Stromal cell of bone marrow (primary cell): ENCODE results near the gene PLEKHG3.

Experiments used
- DNase-seq: peaks from one replicate; pipeline ENCODE4 v3.0.0-alpha.2; 2012; ENCODE audit warnings: low read depth

The PLEKHG3 gene

DNA sequence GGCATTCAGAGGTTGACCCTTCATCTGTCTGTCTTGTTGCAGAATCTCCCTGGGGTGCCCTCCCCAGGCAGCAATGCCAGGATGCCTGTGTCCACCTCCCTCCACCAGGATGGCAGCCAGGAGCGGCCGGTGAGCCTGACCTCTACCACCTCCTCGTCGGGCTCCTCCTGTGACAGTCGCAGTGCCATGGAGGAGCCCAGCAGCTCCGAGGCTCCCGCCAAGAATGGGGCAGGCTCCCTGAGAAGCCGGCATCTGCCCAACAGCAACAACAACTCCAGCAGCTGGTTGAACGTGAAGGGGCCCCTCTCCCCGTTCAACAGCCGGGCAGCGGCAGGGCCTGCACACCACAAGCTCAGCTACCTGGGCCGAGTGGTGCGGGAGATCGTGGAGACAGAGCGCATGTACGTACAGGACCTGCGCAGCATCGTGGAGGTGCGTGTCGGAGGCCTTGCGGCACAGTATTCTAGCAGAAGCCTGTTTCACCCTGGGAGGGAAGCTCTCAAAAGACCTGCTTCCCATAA, 23.4 kb downstream of the PLEKHG3 start:
- no peak for DNase-seq

GRCh38 chr14:64728106-64728505, 23.9 kb downstream of the PLEKHG3 start:
- DNase-seq: no peak

- DNase-seq: no peak
Measured at GRCh38 chr14:64728856-64729255, 24.6 kb downstream of the PLEKHG3 start.

- no peak for DNase-seq
Measured at GRCh38 chr14:64729386-64730060, 25.3 kb downstream of the PLEKHG3 start.

- no peak for DNase-seq
Measured at GRCh38 chr14:64730061-64730440, 25.8 kb downstream of the PLEKHG3 start.

DNA sequence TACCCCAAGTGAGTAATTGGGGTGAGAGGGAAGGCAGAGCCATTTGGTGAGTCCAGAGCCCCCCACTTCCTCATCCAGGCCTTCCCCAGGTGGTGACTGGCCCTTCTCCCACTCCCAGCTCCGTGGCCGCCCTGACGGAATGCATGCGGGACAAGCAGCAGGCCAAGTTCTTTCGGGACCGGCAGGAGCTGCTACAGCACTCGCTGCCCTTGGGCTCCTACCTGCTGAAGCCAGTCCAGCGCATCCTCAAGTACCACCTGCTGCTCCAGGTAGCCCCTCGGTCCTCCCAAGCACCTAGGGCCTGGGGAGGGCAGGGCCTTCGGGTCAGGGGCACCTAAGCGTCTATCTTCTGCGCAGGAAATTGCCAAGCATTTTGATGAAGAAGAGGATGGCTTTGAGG, 26.5 kb downstream of the PLEKHG3 start:
- DNase-seq: no peak

DNA sequence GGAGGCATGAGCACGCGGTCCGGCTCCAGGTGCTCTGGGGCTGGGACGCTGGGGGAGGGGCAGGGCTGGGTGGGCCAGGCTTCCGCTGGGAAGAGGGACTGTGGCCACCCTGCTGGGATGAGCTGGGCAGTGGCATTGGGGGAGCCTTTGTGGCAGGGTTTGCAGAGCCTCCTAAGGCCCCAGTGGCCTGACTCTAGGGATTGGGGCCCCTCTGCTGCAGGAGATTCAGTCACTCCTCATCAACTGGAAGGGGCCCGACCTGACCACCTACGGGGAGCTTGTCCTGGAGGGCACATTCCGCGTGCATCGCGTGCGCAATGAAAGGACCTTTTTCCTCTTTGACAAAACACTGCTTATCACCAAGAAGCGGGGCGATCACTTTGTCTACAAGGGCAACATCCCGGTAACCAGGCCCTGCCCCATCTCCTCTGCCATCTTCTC, 26.9 kb downstream of the PLEKHG3 start:
- DNase-seq: no peak

- DNase-seq: no peak
Measured at GRCh38 chr14:64732066-64732465, 27.8 kb downstream of the PLEKHG3 start.

DNA sequence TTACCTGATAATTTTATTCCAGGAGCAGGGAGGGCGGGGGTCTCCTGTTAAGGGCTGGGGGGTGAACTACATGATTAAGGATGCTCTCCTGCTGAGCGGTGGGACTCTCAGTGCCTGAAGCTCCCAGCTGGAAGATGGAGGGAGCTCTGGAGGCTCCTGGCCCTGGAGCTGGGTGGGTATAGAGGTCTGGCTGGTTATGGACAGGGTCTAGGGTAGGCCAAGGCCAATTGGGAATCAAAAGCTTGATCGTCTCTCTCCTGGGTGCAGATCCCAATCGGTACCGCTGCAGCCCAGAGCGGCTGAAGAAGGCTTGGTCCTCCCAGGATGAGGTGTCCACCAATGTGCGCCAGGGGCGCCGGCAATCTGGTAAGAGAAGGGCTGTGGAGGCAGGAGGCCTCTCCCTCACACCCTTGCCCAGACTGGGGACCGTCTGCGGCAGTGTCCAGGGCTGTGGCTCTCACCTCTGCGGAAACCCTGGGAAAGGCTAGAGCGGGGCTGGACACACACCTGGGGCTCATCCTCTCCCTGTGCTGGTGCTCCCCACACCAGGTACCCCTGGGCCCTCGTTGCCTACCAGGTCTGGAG, 28.4 kb downstream of the PLEKHG3 start:
- DNase-seq: no peak

- DNase-seq: no peak
Measured at GRCh38 chr14:64733321-64733720, 29.1 kb downstream of the PLEKHG3 start.

GRCh38 chr14:64733899-64734298, 29.7 kb downstream of the PLEKHG3 start:
- DNase-seq: no peak

- no peak for DNase-seq
Measured at GRCh38 chr14:64734990-64735389, 30.8 kb downstream of the PLEKHG3 start.

- DNase-seq: no peak
Measured at GRCh38 chr14:64736271-64737169, 32.3 kb downstream of the PLEKHG3 start.

- no peak for DNase-seq
Measured at GRCh38 chr14:64737391-64738280, 33.4 kb downstream of the PLEKHG3 start.

GRCh38 chr14:64738281-64738804, 34.1 kb downstream of the PLEKHG3 start:
- DNase-seq: no peak

GRCh38 chr14:64741200-64741599, 37.0 kb downstream of the PLEKHG3 start:
- DNase-seq: no peak

DNA sequence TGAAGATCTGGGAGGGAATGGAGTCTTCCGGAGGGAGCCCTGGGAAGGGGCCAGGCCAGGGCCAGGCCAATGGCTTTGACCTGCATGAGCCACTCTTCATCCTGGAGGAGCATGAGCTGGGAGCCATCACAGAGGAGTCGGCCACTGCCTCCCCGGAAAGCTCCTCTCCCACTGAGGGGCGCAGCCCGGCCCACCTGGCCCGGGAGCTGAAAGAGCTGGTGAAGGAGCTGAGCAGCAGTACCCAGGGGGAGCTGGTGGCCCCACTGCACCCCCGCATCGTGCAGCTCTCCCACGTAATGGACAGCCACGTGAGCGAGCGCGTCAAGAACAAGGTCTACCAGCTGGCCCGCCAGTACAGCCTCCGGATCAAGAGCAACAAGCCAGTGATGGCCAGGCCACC, 37.7 kb downstream of the PLEKHG3 start:
- DNase-seq: no peak

DNA sequence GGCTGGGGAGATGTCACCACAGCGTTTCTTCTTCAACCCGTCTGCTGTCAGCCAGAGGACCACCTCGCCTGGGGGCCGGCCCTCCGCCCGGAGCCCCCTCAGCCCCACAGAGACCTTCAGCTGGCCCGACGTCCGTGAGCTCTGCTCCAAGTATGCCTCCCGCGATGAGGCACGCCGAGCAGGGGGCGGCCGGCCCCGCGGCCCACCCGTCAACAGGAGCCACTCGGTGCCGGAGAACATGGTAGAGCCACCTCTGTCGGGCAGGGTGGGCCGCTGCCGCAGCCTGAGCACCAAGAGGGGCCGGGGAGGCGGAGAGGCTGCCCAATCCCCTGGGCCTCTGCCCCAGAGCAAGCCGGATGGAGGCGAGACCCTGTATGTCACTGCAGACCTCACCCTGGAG, 38.8 kb downstream of the PLEKHG3 start:
- no peak for DNase-seq

GRCh38 chr14:64745511-64746091, 41.4 kb downstream of the PLEKHG3 start:
- no peak for DNase-seq

DNA sequence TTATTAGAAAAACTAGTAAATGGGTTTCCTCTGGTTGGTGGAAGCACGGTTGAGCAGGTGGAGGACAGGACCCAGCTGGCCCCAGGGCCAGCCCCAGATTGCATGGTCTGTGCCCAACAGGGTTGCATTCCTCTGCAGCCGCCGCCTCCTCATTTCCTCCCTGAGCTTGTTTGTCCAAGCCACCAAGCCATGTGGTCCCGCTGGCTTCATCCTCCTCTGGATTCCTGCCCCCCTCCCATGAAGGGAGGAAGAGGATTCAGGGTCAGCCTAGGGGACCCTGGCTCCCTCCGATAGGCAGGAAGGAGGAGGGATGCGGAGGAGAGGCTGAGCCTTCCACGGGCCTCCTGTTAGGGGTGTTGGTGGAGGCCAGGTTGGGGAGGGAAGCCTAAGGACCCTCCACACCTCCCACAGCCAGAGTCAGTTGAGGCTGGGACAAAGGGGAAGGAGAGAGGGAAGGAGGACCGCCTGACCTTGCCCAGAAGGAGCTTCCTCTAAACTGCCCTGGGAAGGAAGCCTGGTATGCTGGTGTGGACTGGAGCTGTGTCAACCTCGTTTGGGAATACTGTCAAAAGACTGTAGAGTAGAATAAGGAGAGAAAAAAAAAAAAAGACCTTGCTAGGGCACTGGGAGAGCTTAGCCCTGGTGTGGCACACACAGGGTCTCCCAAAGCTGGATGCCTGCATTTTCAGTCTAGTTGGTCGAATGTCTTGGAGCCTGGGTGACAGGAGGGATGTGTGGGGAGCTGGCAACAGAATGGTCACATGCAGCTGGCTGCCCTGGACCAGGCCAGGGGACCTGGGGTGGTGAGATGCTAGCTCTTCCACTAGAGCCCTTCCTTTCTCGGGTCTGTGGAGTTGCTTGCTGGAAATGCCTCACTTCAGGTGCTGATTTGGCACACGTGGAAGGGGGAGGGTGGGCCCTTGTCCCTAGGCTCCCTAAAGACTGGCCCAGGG, 42.4 kb downstream of the PLEKHG3 start:
- DNase-seq: no peak
